Panc1 (cell line): ENCODE results near the gene CNGA1. TPM values are rescaled to one million over a fixed set of nuclear protein-coding genes. Genes with fewer than 3 reads are reported as not detected.

Source experiments
- ATAC-seq: fragments of 200-7000 bp; cut with Tn5 transposase; 2 replicates; pipeline ENCODE4 v1.9.1; 2020; ENCODE audit warnings: mild to moderate bottlenecking, moderate library complexity
- BruUV-seq: library from RNA; stranded (reverse); fragments of 400-500 nt; replicated peaks from 2 replicates; lab custom pipeline; 2021; lab: Mats Ljungman, UMichigan
- CTCF ChIA-PET: fragments of 300-600 bp; sonication (Branson Sonifier 250); formaldehyde crosslinking; loops from one replicate; lab custom pipeline; 2022; ENCODE audit warnings: antibody characterized with exemption; lab: Charles Lee
- POLR2A ChIA-PET: fragments of 300-600 bp; sonication (Branson Sonifier 250); formaldehyde crosslinking; loops from one replicate; lab custom pipeline; 2022; ENCODE audit warnings: antibody characterized with exemption; lab: Charles Lee
- DNase-seq: peaks from one replicate; pipeline ENCODE4 v3.0.0-alpha.2; 2010; ENCODE audit warnings: low read depth, low spot score
- H3K27ac ChIP-seq: 2 replicates; pipeline ENCODE4 v1.5.1; 2011; ENCODE audit warnings: mild to moderate bottlenecking, low read length, inconsistent platforms
- H3K27me3 ChIP-seq: fragments of 200-500 bp; sonication (Bioruptor generic); 2 replicates; pipeline ENCODE4 v1.6.0; 2014; ENCODE audit warnings: low read length, inconsistent platforms; ENCODE audit not compliant: control insufficient read depth, insufficient read depth
- H3K36me3 ChIP-seq: fragments of 200-500 bp; sonication (Bioruptor generic); 2 replicates; pipeline ENCODE4 v1.5.1; 2014; ENCODE audit warnings: inconsistent platforms, mild to moderate bottlenecking, low read length, moderate library complexity; ENCODE audit not compliant: control insufficient read depth, insufficient read depth
- H3K4me1 ChIP-seq: 2 replicates; pipeline ENCODE4 v1.5.1; 2011; ENCODE audit warnings: inconsistent platforms, mild to moderate bottlenecking, low read length, moderate library complexity; ENCODE audit not compliant: control insufficient read depth, insufficient read depth
- H3K4me3 ChIP-seq, 2 experiments: 2 replicates each; pipeline ENCODE4 v1.5.1; 2011 to 2012; ENCODE audit warnings: low read depth in 2 of 2, low read length in 2 of 2, mild to moderate bottlenecking in 2 of 2, inconsistent platforms in 1 of 2, moderate library complexity in 1 of 2
- H3K9me3 ChIP-seq: fragments of 200-500 bp; sonication (Bioruptor generic); 2 replicates; pipeline ENCODE4 v1.5.1; 2014; ENCODE audit warnings: low read depth, mild to moderate bottlenecking, inconsistent platforms, low read length, moderate library complexity; ENCODE audit not compliant: control insufficient read depth, insufficient read depth
- CTCF ChIP-seq: fragments of 450-650 bp; IDR thresholded peaks from 2 replicates; pipeline ENCODE4 v1.5.1; 2017; ENCODE audit warnings: mild to moderate bottlenecking
- POLR2AphosphoS5 ChIP-seq: IDR thresholded peaks from 2 replicates; pipeline ENCODE4 v1.6.1; 2012; ENCODE audit warnings: mild to moderate bottlenecking, low read depth, low read length, moderate library complexity
- REST ChIP-seq, 2 experiments: IDR thresholded peaks; 2 replicates each; pipeline ENCODE4 v1.6.1; 2011 to 2012; ENCODE audit warnings: low read depth in 2 of 2, control low read depth in 1 of 2, low read length in 1 of 2, mild to moderate bottlenecking in 1 of 2, moderate library complexity in 1 of 2; ENCODE audit not compliant: insufficient read depth in 1 of 2
- SIN3A ChIP-seq: IDR thresholded peaks from 2 replicates; pipeline ENCODE4 v1.6.1; 2012; ENCODE audit warnings: low read depth, mild to moderate bottlenecking, low read length, moderate library complexity, borderline replicate concordance; ENCODE audit not compliant: insufficient read depth
- TCF7L2 ChIP-seq: IDR thresholded peaks from 2 replicates; pipeline ENCODE4 v1.6.1; 2011; ENCODE audit warnings: mild to moderate bottlenecking, low read depth, low read length, inconsistent platforms
- in situ Hi-C: cut with HindIII; loops from 2 replicates; pipeline ENCODE4 v1.10.0; 2016; ENCODE audit warnings: low sequenced_read_pairs, low pct_unique_long_range_greater_than_20kb
- intact Hi-C: fragments of 100-400 bp; cut with micrococcal nuclease; formaldehyde crosslinking; loops from one replicate; pipeline ENCODE4 v1.10.0; 2022; ENCODE audit not compliant: unreplicated experiment
- total RNA-seq: library from RNA; stranded (reverse); gene quantifications from one replicate; pipeline ENCODE4 v1.2.1, GENCODE V29; 2021; ENCODE audit not compliant: unreplicated experiment

Gene CNGA1
- total RNA-seq, 1 experiment from 2014 or later, result 0.23 TPM

GRCh38 chr4:47915378-47915777 is 101.1 kb downstream of the CNGA1 start:
- Histone ChIP-seq H3K27ac (no peak overlapping the region; the same call in 1 of the 2 replicates), H3K9me3 (no peaks in the 10 kb centered on the region), H3K4me3 (no peak overlapping the region; a peak in 1 of 4 replicates), H3K4me1 (peaks cover 3% of the 10 kb centered on the region; the same call in 1 of the 2 replicates), H3K36me3 (peaks cover 2% of the 10 kb centered on the region), H3K27me3 (no peaks in the 10 kb centered on the region)
- ATAC-seq (no peak), DNase-seq (no peak)
- in situ Hi-C loops, result no loop called here
- no peak for TF ChIP-seq POLR2AphosphoS5
- no peak for TF ChIP-seq SIN3A
- TF ChIP-seq REST (IDR thresholded peaks at IDR 0.05; ENCODE audit: insufficient read depth in 1 of 2, low read depth in 2 of 2, low read length in 1 of 2), result no peak
- TF ChIP-seq CTCF, result no peak
- TF ChIP-seq TCF7L2, result no peak
- ChIA-PET CTCF (no interaction called here), POLR2A (no interaction called here)
- BruUV-seq, result no TSS peak
- intact Hi-C loops, result no loop called here

GRCh38 chr4:47914926-47915237 is 101.6 kb downstream of the CNGA1 start:
- DNase-seq, result no peak
- Histone ChIP-seq H3K27ac (peak overlapping the region; percentile 61), H3K4me1 (peaks cover 3% of the 10 kb centered on the region; the same call in 1 of the 2 replicates), H3K27me3 (no peaks in the 10 kb centered on the region), H3K4me3 (peak overlapping the region; percentile 76 to 88), H3K9me3 (no peaks in the 10 kb centered on the region), H3K36me3 (peaks cover 2% of the 10 kb centered on the region)
- ChIA-PET POLR2A (no interaction called here), CTCF (no interaction called here)
- no TSS peak for BruUV-seq
- TF ChIP-seq TCF7L2 (no peak), CTCF (no peak), REST (IDR thresholded peaks at IDR 0.05; ENCODE audit: insufficient read depth in 1 of 2, low read depth in 2 of 2, low read length in 1 of 2) (no peak), SIN3A (no peak)
- intact Hi-C loops, result no loop called here
- ATAC-seq, result peak; percentile 11; the same call in 1 of the 2 replicates
- in situ Hi-C loops, result no loop called here
